Keratinocyte (primary cell): ENCODE data around the gene AGRN. TPM values are rescaled to one million over a fixed set of nuclear protein-coding genes. Genes with fewer than 3 reads are reported as not detected.
"Not testable (repeated sequence)": the region's sequence is repeated elsewhere in the genome, so short reads cannot be mapped to it uniquely, and the experiment has no call there.

ENCODE experiments used
- DNase-seq: peaks from one replicate; pipeline ENCODE4 v3.0.0-alpha.2; 2011; ENCODE audit warnings: low read depth, missing footprints, low spot score
- FAIRE-seq: peaks from 2 replicates; lab custom pipeline; 2011; peaks lifted over from hg19 to GRCh38; lab: Jason Lieb, UNC
- H2AFZ ChIP-seq: 2 replicates; pipeline ENCODE4 v1.6.0; 2012; ENCODE audit warnings: low read length, control low read depth, inconsistent platforms; ENCODE audit not compliant: control insufficient read depth
- H3K27ac ChIP-seq: 2 replicates; pipeline ENCODE4 v1.5.1; 2011; ENCODE audit warnings: low read length; ENCODE audit not compliant: control insufficient read depth, insufficient read depth
- H3K27me3 ChIP-seq: 3 replicates; pipeline ENCODE4 v1.6.0; 2011; ENCODE audit warnings: low read length; ENCODE audit not compliant: control insufficient read depth, insufficient read depth; ENCODE audit errors: extremely low read depth
- H3K36me3 ChIP-seq, 2 experiments: 2 replicates in 1 of 2; 3 replicates in 1 of 2; pipeline ENCODE4 v1.5.1; 2011; ENCODE audit warnings: low read length in 2 of 2, mild to moderate bottlenecking in 1 of 2; ENCODE audit not compliant: control insufficient read depth in 2 of 2, insufficient read depth in 2 of 2; ENCODE audit errors: extremely low read depth in 1 of 2
- H3K4me1 ChIP-seq: 3 replicates; pipeline ENCODE4 v1.5.1; 2011; ENCODE audit warnings: low read length; ENCODE audit not compliant: control insufficient read depth, insufficient read depth; ENCODE audit errors: extremely low read depth
- H3K4me2 ChIP-seq: 3 replicates; pipeline ENCODE4 v1.6.0; 2011; ENCODE audit warnings: low read depth, low read length; ENCODE audit not compliant: control insufficient read depth, insufficient read depth; ENCODE audit errors: extremely low read depth
- H3K4me3 ChIP-seq, 3 experiments: fragments of 200-600 bp in 1 of 3; sonication (generic) in 1 of 3; 2 replicates in 2 of 3; 3 replicates in 1 of 3; pipeline ENCODE4 v1.5.1; 2011 to 2016; ENCODE audit warnings: low read length in 3 of 3, mild to moderate bottlenecking in 3 of 3, control low read depth in 2 of 3, inconsistent platforms in 1 of 3, low read depth in 1 of 3, mixed read lengths in 1 of 3, mixed run types in 1 of 3, moderate library complexity in 1 of 3; ENCODE audit not compliant: control insufficient read depth in 2 of 3, insufficient read depth in 2 of 3; ENCODE audit errors: extremely low read depth in 1 of 3
- H3K79me2 ChIP-seq: 2 replicates; pipeline ENCODE4 v1.6.0; 2012; ENCODE audit warnings: low read length; ENCODE audit not compliant: control insufficient read depth, insufficient read depth
- H3K9ac ChIP-seq: 3 replicates; pipeline ENCODE4 v1.6.0; 2011; ENCODE audit warnings: low read length; ENCODE audit not compliant: control insufficient read depth, insufficient read depth; ENCODE audit errors: extremely low read depth
- H3K9me1 ChIP-seq: 3 replicates; pipeline ENCODE4 v1.6.0; 2011; ENCODE audit warnings: low read length; ENCODE audit not compliant: control insufficient read depth, insufficient read depth; ENCODE audit errors: extremely low read depth
- H3K9me3 ChIP-seq: 2 replicates; pipeline ENCODE4 v1.5.1; 2012; ENCODE audit warnings: low read depth, low read length; ENCODE audit not compliant: control insufficient read depth
- H4K20me1 ChIP-seq: 3 replicates; pipeline ENCODE4 v1.6.0; 2011; ENCODE audit warnings: low read length; ENCODE audit not compliant: control insufficient read depth, insufficient read depth; ENCODE audit errors: extremely low read depth
- CTCF ChIP-seq, 3 experiments: IDR thresholded peaks in 1 of 3; conservative IDR thresholded peaks in 1 of 3; optimal IDR thresholded peaks in 1 of 3; 2 replicates in 2 of 3; 3 replicates in 1 of 3; pipeline versions ENCODE3 to v1.5.1; 2011; ENCODE audit warnings: low read length in 3 of 3, mild to moderate bottlenecking in 3 of 3, moderate library complexity in 2 of 3, control low read depth in 1 of 3, inconsistent platforms in 1 of 3; ENCODE audit not compliant: insufficient read depth in 2 of 3; ENCODE audit errors: extremely low read depth in 1 of 3
- EZH2 ChIP-seq: IDR thresholded peaks from one replicate; pipeline ENCODE4 v1.6.1; 2012; ENCODE audit warnings: inconsistent platforms, mild to moderate bottlenecking, low read length, moderate library complexity
- dilution Hi-C: fragments of 300-500 bp; cut with MboI; formaldehyde crosslinking; loops from one replicate; pipeline ENCODE4 v1.7.0; 2020; ENCODE audit warnings: low sequenced_read_pairs; ENCODE audit not compliant: extremely low pct_ligation_motif_present
- polyA plus RNA-seq, 5 experiments: library from polyadenylated mRNA; depleted of rRNA in 3 of 5; stranded (reverse) in 3 of 5; stranded (forward) in 1 of 5; unstranded in 1 of 5; fragments of >200 nt; gene quantifications; 1 replicate in 1 of 5; 2 replicates in 3 of 5; 3 replicates in 1 of 5; pipeline versions ENCODE4 v1.2.1 to v1.2.3, GENCODE V29; 2011 to 2012; ENCODE audit warnings: missing spikeins in 2 of 5, low read depth in 1 of 5, low replicate concordance in 1 of 5

AGRN gene
- polyA plus RNA-seq, 1 donor (not counting 4 experiments of a cell fraction or from before 2014, with no cell fraction given), result 72.4 TPM

GRCh38 chr1:1065265-1065939 lies 45.5 kb downstream of the AGRN start:
- Histone ChIP-seq H2AFZ (no peak overlapping the region), H3K27me3 (peaks cover 36% of the 10 kb centered on the region), H3K27ac (no peak overlapping the region), H3K4me3 (no peak overlapping the region), H3K79me2 (no peaks in the 10 kb centered on the region), H3K36me3 (no peaks in the 10 kb centered on the region), H3K9me1 (no peaks in the 10 kb centered on the region), H3K4me2 (no peak overlapping the region), H3K4me1 (peaks cover 22% of the 10 kb centered on the region), H3K9ac (no peak overlapping the region), H4K20me1 (no peaks in the 10 kb centered on the region), H3K9me3 (no peaks in the 10 kb centered on the region)
- dilution Hi-C loops, result no loop called here
- no peak for TF ChIP-seq CTCF (optimal IDR thresholded peaks at IDR 0.05 in 1 of 3, IDR thresholded peaks at IDR 0.05 in 1 of 3, conservative IDR thresholded peaks at IDR 0.05 in 1 of 3; ENCODE audit: extremely low read depth in 1 of 3, insufficient read depth in 2 of 3, low read length in 3 of 3)
- no peak for TF ChIP-seq EZH2
- FAIRE-seq (no peak), DNase-seq (no peak)

DNA sequence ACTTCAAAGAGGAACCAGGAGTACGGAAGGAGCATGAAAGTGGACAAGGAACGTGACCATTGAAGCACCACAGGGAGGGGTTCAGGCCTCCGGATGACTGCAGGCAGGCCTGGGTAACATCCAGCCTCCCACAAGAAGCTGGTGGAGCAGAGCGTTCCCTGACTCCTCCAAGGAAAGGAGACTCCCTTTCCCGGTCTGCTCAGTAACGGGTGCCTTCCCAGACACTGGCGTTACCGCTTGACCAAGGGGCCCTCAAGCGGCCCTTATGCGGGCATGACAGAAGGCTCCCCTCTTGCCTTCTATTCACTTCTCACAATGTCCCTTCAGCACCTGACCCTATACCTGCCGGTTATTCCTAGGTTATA lies 46.0 kb downstream of the AGRN start:
- dilution Hi-C loops, DNase-seq, H3K9me3 ChIP-seq, H3K27ac ChIP-seq, H3K4me3 ChIP-seq, H3K4me2 ChIP-seq, H3K9me1 ChIP-seq, H3K9ac ChIP-seq, H3K79me2 ChIP-seq, H3K36me3 ChIP-seq, H2AFZ ChIP-seq, FAIRE-seq, H4K20me1 ChIP-seq: not testable (repeated sequence)
- Histone ChIP-seq H3K27me3 (peaks cover 31% of the 10 kb centered on the region), H3K4me1 (peaks cover 22% of the 10 kb centered on the region)
